ENCODE data around the gene SPEM1.

The SPEM1 gene

DNA sequence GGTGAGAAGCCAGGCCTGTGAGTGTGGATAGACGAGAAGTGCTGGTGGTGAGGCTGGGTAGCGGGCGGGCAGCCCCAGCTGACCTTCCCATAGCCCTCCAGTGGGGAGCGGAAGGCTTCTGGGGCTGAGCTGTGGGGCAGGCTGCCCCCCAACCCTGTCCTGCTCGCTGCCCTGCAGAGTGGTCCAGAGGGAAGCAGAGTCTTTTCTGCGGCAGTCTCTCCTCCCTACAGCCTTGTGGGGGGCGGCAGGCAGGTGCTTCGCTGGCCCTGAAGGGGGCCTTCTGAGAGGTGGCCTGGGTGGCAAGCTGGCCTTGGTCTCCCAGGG, 8.7 kb upstream of the SPEM1 start:
- no peak overlapping the region for H3K27ac ChIP-seq
- H3K27me3 ChIP-seq (ENCODE audit: insufficient read depth, low read depth, severe bottlenecking), result no peaks in the 10 kb centered on the region
- peaks cover 22% of the 10 kb centered on the region for H3K36me3 ChIP-seq
- TF ChIP-seq CTCF (IDR thresholded peaks at IDR 0.05; ENCODE audit: low read depth, low read length), result no peak
- H3K4me3 ChIP-seq (ENCODE audit: low read depth, low read length), result no peak overlapping the region
- no peak for DNase-seq
- no peaks in the 10 kb centered on the region for H3K9me3 ChIP-seq (ENCODE audit: severe bottlenecking)

- Histone ChIP-seq H3K27me3 (ENCODE audit: insufficient read depth, low read depth, severe bottlenecking) (no peaks in the 10 kb centered on the region), H3K4me3 (ENCODE audit: low read depth, low read length) (no peak overlapping the region), H3K9me3 (ENCODE audit: severe bottlenecking) (no peaks in the 10 kb centered on the region), H3K36me3 (peaks cover 22% of the 10 kb centered on the region), H3K27ac (no peak overlapping the region)
- no peak for TF ChIP-seq CTCF (IDR thresholded peaks at IDR 0.05; ENCODE audit: low read depth, low read length)
- DNase-seq, result no peak
These were observed 6.7 kb upstream of the SPEM1 start for GRCh38 chr17:7413346-7413985.

DNA sequence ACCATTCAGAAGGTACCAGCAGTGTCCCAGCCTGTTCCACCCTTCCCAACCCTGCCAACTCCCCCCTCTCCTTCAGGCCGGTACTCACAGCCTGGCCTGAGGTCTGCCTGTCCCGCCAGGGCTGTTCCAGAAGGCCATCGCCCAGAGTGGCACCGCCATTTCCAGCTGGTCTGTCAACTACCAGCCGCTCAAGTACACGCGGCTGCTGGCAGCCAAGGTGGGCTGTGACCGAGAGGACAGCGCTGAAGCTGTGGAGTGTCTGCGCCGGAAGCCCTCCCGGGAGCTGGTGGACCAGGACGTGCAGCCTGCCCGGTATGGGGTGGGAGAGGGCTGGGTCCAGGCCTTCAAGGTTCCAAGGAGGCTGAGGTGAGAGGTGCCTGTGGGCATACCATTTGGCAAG, 5.3 kb upstream of the SPEM1 start:
- no peaks in the 10 kb centered on the region for H3K9me3 ChIP-seq (ENCODE audit: severe bottlenecking)
- TF ChIP-seq CTCF (IDR thresholded peaks at IDR 0.05; ENCODE audit: low read depth, low read length), result no peak
- H3K27me3 ChIP-seq (ENCODE audit: insufficient read depth, low read depth, severe bottlenecking), result no peaks in the 10 kb centered on the region
- H3K4me3 ChIP-seq (ENCODE audit: low read depth, low read length), result no peak overlapping the region
- peaks cover 9% of the 10 kb centered on the region for H3K36me3 ChIP-seq
- H3K27ac ChIP-seq, result no peak overlapping the region
- no peak for DNase-seq

DNA sequence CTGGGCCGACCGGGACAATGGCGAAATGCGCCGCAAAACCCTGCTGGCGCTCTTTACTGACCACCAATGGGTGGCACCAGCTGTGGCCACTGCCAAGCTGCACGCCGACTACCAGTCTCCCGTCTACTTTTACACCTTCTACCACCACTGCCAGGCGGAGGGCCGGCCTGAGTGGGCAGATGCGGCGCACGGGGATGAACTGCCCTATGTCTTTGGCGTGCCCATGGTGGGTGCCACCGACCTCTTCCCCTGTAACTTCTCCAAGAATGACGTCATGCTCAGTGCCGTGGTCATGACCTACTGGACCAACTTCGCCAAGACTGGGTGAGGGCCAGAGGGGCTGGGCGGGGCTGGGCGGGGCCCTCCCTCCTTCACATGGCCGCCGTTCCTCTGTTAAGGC, 4.3 kb upstream of the SPEM1 start:
- no peak for DNase-seq
- no peak for TF ChIP-seq CTCF (IDR thresholded peaks at IDR 0.05; ENCODE audit: low read depth, low read length)
- peaks cover 9% of the 10 kb centered on the region for H3K36me3 ChIP-seq
- H3K4me3 ChIP-seq (ENCODE audit: low read depth, low read length), result no peak overlapping the region
- H3K27me3 ChIP-seq (ENCODE audit: insufficient read depth, low read depth, severe bottlenecking), result no peaks in the 10 kb centered on the region
- no peak overlapping the region for H3K27ac ChIP-seq
- no peaks in the 10 kb centered on the region for H3K9me3 ChIP-seq (ENCODE audit: severe bottlenecking)

DNA sequence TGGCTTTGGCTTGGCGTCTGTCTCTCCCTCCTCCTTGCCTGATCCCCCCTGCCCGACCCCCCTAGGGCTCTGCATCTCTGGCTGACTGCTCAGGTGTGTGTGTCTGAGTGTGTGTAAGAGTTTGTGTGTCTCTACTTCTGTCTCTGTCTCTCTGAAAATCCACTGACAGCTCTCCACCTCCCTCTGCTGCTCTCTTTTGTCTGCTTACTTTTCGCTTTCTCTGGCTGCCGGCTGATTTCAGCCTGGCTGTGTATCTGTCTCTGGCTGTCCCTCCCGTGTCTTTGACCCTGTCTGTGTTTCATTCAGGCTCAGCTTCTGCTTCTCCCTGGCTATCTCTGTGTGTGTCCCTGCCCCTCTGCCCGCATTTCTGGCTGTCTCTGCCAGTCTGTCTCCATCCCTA, 3.8 kb upstream of the SPEM1 start:
- peaks cover 9% of the 10 kb centered on the region for H3K36me3 ChIP-seq
- no peak overlapping the region for H3K4me3 ChIP-seq (ENCODE audit: low read depth, low read length)
- no peak overlapping the region for H3K27ac ChIP-seq
- no peak for TF ChIP-seq CTCF (IDR thresholded peaks at IDR 0.05; ENCODE audit: low read depth, low read length)
- H3K27me3 ChIP-seq (ENCODE audit: insufficient read depth, low read depth, severe bottlenecking), result no peaks in the 10 kb centered on the region
- H3K9me3 ChIP-seq (ENCODE audit: severe bottlenecking), result no peaks in the 10 kb centered on the region
- DNase-seq, result no peak

DNA sequence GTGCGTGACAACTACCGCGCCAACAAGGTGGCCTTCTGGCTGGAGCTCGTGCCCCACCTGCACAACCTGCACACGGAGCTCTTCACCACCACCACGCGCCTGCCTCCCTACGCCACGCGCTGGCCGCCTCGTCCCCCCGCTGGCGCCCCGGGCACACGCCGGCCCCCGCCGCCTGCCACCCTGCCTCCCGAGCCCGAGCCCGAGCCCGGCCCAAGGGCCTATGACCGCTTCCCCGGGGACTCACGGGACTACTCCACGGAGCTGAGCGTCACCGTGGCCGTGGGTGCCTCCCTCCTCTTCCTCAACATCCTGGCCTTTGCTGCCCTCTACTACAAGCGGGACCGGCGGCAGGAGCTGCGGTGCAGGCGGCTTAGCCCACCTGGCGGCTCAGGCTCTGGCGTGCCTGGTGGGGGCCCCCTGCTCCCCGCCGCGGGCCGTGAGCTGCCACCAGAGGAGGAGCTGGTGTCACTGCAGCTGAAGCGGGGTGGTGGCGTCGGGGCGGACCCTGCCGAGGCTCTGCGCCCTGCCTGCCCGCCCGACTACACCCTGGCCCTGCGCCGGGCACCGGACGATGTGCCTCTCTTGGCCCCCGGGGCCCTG, 3.0 kb upstream of the SPEM1 start:
- H3K4me3 ChIP-seq (ENCODE audit: low read depth, low read length), result no peak overlapping the region
- no peak for DNase-seq
- no peaks in the 10 kb centered on the region for H3K27me3 ChIP-seq (ENCODE audit: insufficient read depth, low read depth, severe bottlenecking)
- no peak for TF ChIP-seq CTCF (IDR thresholded peaks at IDR 0.05; ENCODE audit: low read depth, low read length)
- H3K27ac ChIP-seq, result no peak overlapping the region
- H3K9me3 ChIP-seq (ENCODE audit: severe bottlenecking), result no peaks in the 10 kb centered on the region
- H3K36me3 ChIP-seq, result peaks cover 9% of the 10 kb centered on the region
